ENCODE results near the gene GTPBP3. TPM values are rescaled to one million over a fixed set of nuclear protein-coding genes. Genes with fewer than 3 reads are reported as not detected.

Gene GTPBP3
- total RNA-seq, 1 experiment from 2014 or later: 35.3 TPM

GRCh38 chr19:17334414-17335409 is 2.6 kb upstream of the GTPBP3 start, which contains the start of gene ANO8:
TSS of gene ANO8 (minus strand) at chr19:17334855. CDS start at chr19:17334670, 185 bp downstream.
- TF ChIP-seq CTCF (IDR thresholded peaks at IDR 0.05): no peak
- no peak; the same call in 1 of the 2 replicates for TF ChIP-seq SIN3A (IDR thresholded peaks at IDR 0.05; ENCODE audit: borderline replicate concordance, insufficient read depth, low read depth, low read length)
- TF ChIP-seq, protein P1, sequence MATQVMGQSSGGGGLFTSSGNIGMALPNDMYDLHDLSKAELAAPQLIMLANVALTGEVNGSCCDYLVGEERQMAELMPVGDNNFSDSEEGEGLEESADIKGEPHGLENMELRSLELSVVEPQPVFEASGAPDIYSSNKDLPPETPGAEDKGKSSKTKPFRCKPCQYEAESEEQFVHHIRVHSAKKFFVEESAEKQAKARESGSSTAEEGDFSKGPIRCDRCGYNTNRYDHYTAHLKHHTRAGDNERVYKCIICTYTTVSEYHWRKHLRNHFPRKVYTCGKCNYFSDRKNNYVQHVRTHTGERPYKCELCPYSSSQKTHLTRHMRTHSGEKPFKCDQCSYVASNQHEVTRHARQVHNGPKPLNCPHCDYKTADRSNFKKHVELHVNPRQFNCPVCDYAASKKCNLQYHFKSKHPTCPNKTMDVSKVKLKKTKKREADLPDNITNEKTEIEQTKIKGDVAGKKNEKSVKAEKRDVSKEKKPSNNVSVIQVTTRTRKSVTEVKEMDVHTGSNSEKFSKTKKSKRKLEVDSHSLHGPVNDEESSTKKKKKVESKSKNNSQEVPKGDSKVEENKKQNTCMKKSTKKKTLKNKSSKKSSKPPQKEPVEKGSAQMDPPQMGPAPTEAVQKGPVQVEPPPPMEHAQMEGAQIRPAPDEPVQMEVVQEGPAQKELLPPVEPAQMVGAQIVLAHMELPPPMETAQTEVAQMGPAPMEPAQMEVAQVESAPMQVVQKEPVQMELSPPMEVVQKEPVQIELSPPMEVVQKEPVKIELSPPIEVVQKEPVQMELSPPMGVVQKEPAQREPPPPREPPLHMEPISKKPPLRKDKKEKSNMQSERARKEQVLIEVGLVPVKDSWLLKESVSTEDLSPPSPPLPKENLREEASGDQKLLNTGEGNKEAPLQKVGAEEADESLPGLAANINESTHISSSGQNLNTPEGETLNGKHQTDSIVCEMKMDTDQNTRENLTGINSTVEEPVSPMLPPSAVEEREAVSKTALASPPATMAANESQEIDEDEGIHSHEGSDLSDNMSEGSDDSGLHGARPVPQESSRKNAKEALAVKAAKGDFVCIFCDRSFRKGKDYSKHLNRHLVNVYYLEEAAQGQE (IDR thresholded peaks at IDR 0.05; ENCODE audit: insufficient read depth in 1 of 2, low read depth in 2 of 2, low read length in 1 of 2): no peak
- TF ChIP-seq TCF7L2 (IDR thresholded peaks at IDR 0.05; ENCODE audit: low read depth, low read length): peak; percentile 49; the same call in 1 of the 2 replicates
- TF ChIP-seq POLR2AphosphoS5 (IDR thresholded peaks at IDR 0.05; ENCODE audit: low read depth, low read length): peak; percentile 31; the same call in 1 of the 2 replicates
- ATAC-seq (peak; percentile 76), DNase-seq (ENCODE audit: low read depth, low spot score) (peak; percentile 90)
- Histone ChIP-seq H3K4me3 (ENCODE audit: low read depth in 2 of 2, low read length in 2 of 2) (peak within 1 kb of the TSS; percentile 65 to 67), H3K4me1 (ENCODE audit: control insufficient read depth, insufficient read depth, low read length) (peaks cover 12% of the 10 kb centered on the region), H3K36me3 (ENCODE audit: control insufficient read depth, insufficient read depth, low read length) (peaks cover 7% of the 10 kb centered on the region; the same call in 1 of the 2 replicates), H3K9me3 (ENCODE audit: control insufficient read depth, insufficient read depth, low read depth, low read length) (no peaks in the 10 kb centered on the region), H3K27ac (ENCODE audit: low read length) (peak within 1 kb of the TSS; percentile 98), H3K27me3 (ENCODE audit: control insufficient read depth, insufficient read depth, low read length) (no peaks in the 10 kb centered on the region)
- intact Hi-C loops (cut with micrococcal nuclease; ENCODE audit: unreplicated experiment) (no loop called here), in situ Hi-C loops (cut with HindIII; ENCODE audit: low pct_unique_long_range_greater_than_20kb, low sequenced_read_pairs) (no loop called here)
- BruUV-seq (replicated peaks): no TSS peak
- ChIA-PET POLR2A (no interaction called here), CTCF (interaction anchor here (0.6 kb wide), 1 partner anchor 20 kb away, joined by 3 read pairs; no protein-coding TSS in a partner anchor)

- H3K27ac ChIP-seq (ENCODE audit: low read length): peak overlapping the region; percentile 98
- no peaks in the 10 kb centered on the region for H3K9me3 ChIP-seq (ENCODE audit: control insufficient read depth, insufficient read depth, low read depth, low read length)
- TF ChIP-seq TCF7L2 (IDR thresholded peaks at IDR 0.05; ENCODE audit: low read depth, low read length) (no peak), CTCF (IDR thresholded peaks at IDR 0.05) (no peak), POLR2AphosphoS5 (IDR thresholded peaks at IDR 0.05; ENCODE audit: low read depth, low read length) (no peak), SIN3A (IDR thresholded peaks at IDR 0.05; ENCODE audit: borderline replicate concordance, insufficient read depth, low read depth, low read length) (no peak)
- TF ChIP-seq, protein P1 (IDR thresholded peaks at IDR 0.05; ENCODE audit: insufficient read depth in 1 of 2, low read depth in 2 of 2, low read length in 1 of 2): no peak
- in situ Hi-C loops (cut with HindIII; ENCODE audit: low pct_unique_long_range_greater_than_20kb, low sequenced_read_pairs) (no loop called here), intact Hi-C loops (cut with micrococcal nuclease; ENCODE audit: unreplicated experiment) (no loop called here)
- DNase-seq (ENCODE audit: low read depth, low spot score) (no peak), ATAC-seq (no peak)
- H3K27me3 ChIP-seq (ENCODE audit: control insufficient read depth, insufficient read depth, low read length): no peaks in the 10 kb centered on the region
- H3K36me3 ChIP-seq (ENCODE audit: control insufficient read depth, insufficient read depth, low read length): peaks cover 7% of the 10 kb centered on the region; the same call in 1 of the 2 replicates
- H3K4me1 ChIP-seq (ENCODE audit: control insufficient read depth, insufficient read depth, low read length): peaks cover 12% of the 10 kb centered on the region
- CTCF ChIA-PET: interaction anchor here (0.6 kb wide), 1 partner anchor 19 kb away, joined by 3 read pairs; no protein-coding TSS in a partner anchor
- POLR2A ChIA-PET: interaction anchor here (1.1 kb wide), 1 partner anchor 29 kb away, joined by 3 read pairs; no protein-coding TSS in a partner anchor
- BruUV-seq (replicated peaks): no TSS peak
- peak overlapping the region; percentile 65 to 67 for H3K4me3 ChIP-seq (ENCODE audit: low read depth in 2 of 2, low read length in 2 of 2)
These were observed 1.8 kb upstream of the GTPBP3 start for GRCh38 chr19:17335575-17335974.

Measured in Panc1 (cell line).